Skin of body (tissue), 3 donors: Measurements from ENCODE around the gene BTBD1. TPM values are rescaled to one million over a fixed set of nuclear protein-coding genes. Genes with fewer than 3 reads are reported as not detected.

Source experiments
- DNase-seq: peaks from one replicate; lab custom pipeline; 2025; lab: John Stamatoyannopoulos, UW
- small RNA-seq: library from RNA; depleted of rRNA; stranded (forward); fragments of <200 nt; gene quantifications from one replicate; pipeline ENCODE3, GENCODE V24; 2014; ENCODE audit warnings: low replicate concordance
- total RNA-seq: library from RNA; depleted of rRNA; stranded (reverse); fragments of >200 nt; gene quantifications from one replicate; pipeline ENCODE4 v1.2.3, GENCODE V29; 2014

The BTBD1 gene
- total RNA-seq, 1 donor from 2014 or later: 56.2 TPM

GRCh38 chr15:82993144-82993543 is 73.9 kb downstream of the BTBD1 start:
- DNase-seq: no peak

- DNase-seq: no peak
Measured at GRCh38 chr15:82992436-82992998, 74.5 kb downstream of the BTBD1 start.

- peak; percentile 43 for DNase-seq
Measured at GRCh38 chr15:82986442-82986780, 80.6 kb downstream of the BTBD1 start.

GRCh38 chr15:82985688-82986441 is 81.2 kb downstream of the BTBD1 start, which contains the start of gene RAMAC:
Gene RAMAC (plus strand): TSS chr15:82986210. CDS start chr15:82989019, 2,809 bp downstream.
- peak; percentile 94 for DNase-seq

- DNase-seq: no peak
Measured at GRCh38 chr15:82980981-82981380, 86.1 kb downstream of the BTBD1 start.

GRCh38 chr15:82979726-82980125 is 87.3 kb downstream of the BTBD1 start:
- DNase-seq: no peak

- DNase-seq: no peak
Measured at GRCh38 chr15:82978438-82978837, 88.6 kb downstream of the BTBD1 start.

- DNase-seq: no peak
Measured at GRCh38 chr15:82977076-82977475, 90.0 kb downstream of the BTBD1 start.

- DNase-seq: no peak
Measured at GRCh38 chr15:82972990-82973389, 94.1 kb downstream of the BTBD1 start.

GRCh38 chr15:82971218-82971984 is 95.7 kb downstream of the BTBD1 start:
- DNase-seq: no peak

- DNase-seq: no peak
Measured at GRCh38 chr15:82970696-82971095, 96.4 kb downstream of the BTBD1 start.

- no peak for DNase-seq
Measured at GRCh38 chr15:82970078-82970686, 96.9 kb downstream of the BTBD1 start.

GRCh38 chr15:82969353-82969752 is 97.7 kb downstream of the BTBD1 start:
- DNase-seq: no peak

GRCh38 chr15:82968066-82968465 is 99.0 kb downstream of the BTBD1 start:
- no peak for DNase-seq

- no peak for DNase-seq
Measured at GRCh38 chr15:82966671-82967071, 100.4 kb downstream of the BTBD1 start.

Small RNAs within 50 kb of the gene (small RNA-seq; reads per million reads assigned to genes)
- gene MIR4515: not detected

Other genes with a start within 250 kb of the BTBD1 start
- gene HOMER2, start 114.5 kb downstream of the BTBD1 start, total RNA-seq: 16.8 TPM
- gene RAMAC, start 81.0 kb downstream of the BTBD1 start, total RNA-seq: 32.2 TPM
- gene C15orf40, start 55.6 kb downstream of the BTBD1 start, total RNA-seq: 11.7 TPM
- 4.5 TPM for gene TM6SF1, start 40.4 kb upstream of the BTBD1 start, total RNA-seq
- gene HDGFL3, start 140.6 kb upstream of the BTBD1 start, total RNA-seq: 11.7 TPM
- gene BNC1, start 217.4 kb upstream of the BTBD1 start, total RNA-seq: 9.2 TPM